Neural cell (in vitro differentiated cells): Measurements from ENCODE around the gene PAGE4. TPM values are rescaled to one million over a fixed set of nuclear protein-coding genes. Genes with fewer than 3 reads are reported as not detected.

Source experiments
- H2AFZ ChIP-seq: fragments of 200-600, 300-800 bp; sonication (generic), shearing (Covaris generic); 2 replicates; pipeline ENCODE4 v1.6.0; 2014; ENCODE audit warnings: low read depth, mild to moderate bottlenecking, antibody characterized with exemption, low read length, moderate library complexity
- H3F3A ChIP-seq: fragments of 200-600 bp; shearing (Covaris generic); 2 replicates; pipeline ENCODE4 v1.6.1; 2016; ENCODE audit warnings: mild to moderate bottlenecking, moderate library complexity, mixed read lengths, antibody characterized with exemption, low read length; ENCODE audit not compliant: insufficient read depth, poor library complexity, severe bottlenecking
- H3K27ac ChIP-seq: fragments of 200-600, 300-800 bp; sonication (generic), shearing (Covaris generic); 2 replicates; pipeline ENCODE4 v1.5.1; 2014; ENCODE audit warnings: mild to moderate bottlenecking, low read length, moderate library complexity
- H3K27me3 ChIP-seq: fragments of 300-800, 200-600 bp; sonication (generic), shearing (Covaris generic); 2 replicates; pipeline ENCODE4 v1.6.0; 2014; ENCODE audit warnings: mild to moderate bottlenecking, low read depth, low read length, moderate library complexity; ENCODE audit not compliant: insufficient read depth
- H3K36me3 ChIP-seq: fragments of 300-800, 200-600 bp; sonication (generic), shearing (Covaris generic); 2 replicates; pipeline ENCODE4 v1.5.1; 2014; ENCODE audit warnings: mild to moderate bottlenecking, antibody characterized with exemption, low read length, moderate library complexity; ENCODE audit not compliant: insufficient read depth
- H3K4me2 ChIP-seq: fragments of 300-800, 200-600 bp; sonication (generic), shearing (Covaris generic); 2 replicates; pipeline ENCODE4 v1.6.0; 2014; ENCODE audit warnings: mild to moderate bottlenecking, low read length
- H3K4me3 ChIP-seq: fragments of 300-800, 200-600 bp; sonication (generic), shearing (Covaris generic); 2 replicates; pipeline ENCODE4 v1.5.1; 2014; ENCODE audit warnings: mild to moderate bottlenecking, low read length, moderate library complexity
- H3K79me2 ChIP-seq: fragments of 200-600 bp; shearing (Covaris generic); replicated peaks from 2 replicates; pipeline ENCODE4 v1.6.0; 2014; ENCODE audit warnings: mild to moderate bottlenecking, low read length, moderate library complexity; ENCODE audit not compliant: insufficient read depth
- H3K9ac ChIP-seq: fragments of 300-800, 200-600 bp; sonication (generic), shearing (Covaris generic); 2 replicates; pipeline ENCODE4 v1.6.1; 2016; ENCODE audit warnings: mild to moderate bottlenecking, low read length, mixed read lengths
- H3K9me2 ChIP-seq: fragments of 200-600 bp; shearing (Covaris generic); 2 replicates; pipeline ENCODE4 v1.6.1; 2016; ENCODE audit warnings: mild to moderate bottlenecking, low read length, mixed read lengths; ENCODE audit not compliant: insufficient read depth
- H3K9me3 ChIP-seq: fragments of 200-600, 300-800 bp; sonication (generic), shearing (Covaris generic); 2 replicates; pipeline ENCODE4 v1.6.1; 2016; ENCODE audit warnings: mild to moderate bottlenecking, mixed run types, low read length, moderate library complexity, mixed read lengths
- H4K20me1 ChIP-seq: fragments of 200-600 bp; shearing (Covaris generic); 2 replicates; pipeline ENCODE4 v1.6.1; 2016; ENCODE audit warnings: mild to moderate bottlenecking, mixed run types; ENCODE audit not compliant: insufficient read depth
- EP300 ChIP-seq: fragments of 450-650 bp; conservative IDR thresholded peaks from 2 replicates; pipeline ENCODE4 v1.6.1; 2014; ENCODE audit warnings: antibody characterized with exemption, mild to moderate bottlenecking, moderate library complexity; ENCODE audit not compliant: poor library complexity, severe bottlenecking
- EZH2 ChIP-seq: fragments of 200-600, 300-800 bp; shearing (Covaris generic), sonication (generic); IDR thresholded peaks from 2 replicates; pipeline ENCODE4 v1.6.1; 2014; ENCODE audit warnings: antibody characterized with exemption, low read length, borderline replicate concordance, mild to moderate bottlenecking; ENCODE audit not compliant: insufficient read depth, poor library complexity, severe bottlenecking
- MXI1 ChIP-seq: fragments of 450-650 bp; conservative IDR thresholded peaks from 2 replicates; pipeline ENCODE4 v1.6.1; 2014; ENCODE audit warnings: antibody characterized with exemption, mild to moderate bottlenecking; ENCODE audit not compliant: poor library complexity, severe bottlenecking
- POLR2AphosphoS5 ChIP-seq: IDR thresholded peaks from 2 replicates; pipeline ENCODE4 v1.6.1; 2012
- RAD21 ChIP-seq: fragments of 450-650 bp; conservative IDR thresholded peaks from 2 replicates; pipeline ENCODE4 v1.6.1; 2014; ENCODE audit warnings: antibody characterized with exemption, mild to moderate bottlenecking, moderate library complexity
- REST ChIP-seq: IDR thresholded peaks from 2 replicates; pipeline ENCODE4 v1.6.1; 2012; ENCODE audit warnings: borderline replicate concordance
- SMC3 ChIP-seq: fragments of 450-650 bp; conservative IDR thresholded peaks from 2 replicates; pipeline ENCODE4 v1.6.1; 2014; ENCODE audit warnings: antibody characterized with exemption, mild to moderate bottlenecking, moderate library complexity; ENCODE audit not compliant: poor library complexity
- TAF1 ChIP-seq: IDR thresholded peaks from 2 replicates; pipeline ENCODE4 v1.6.1; 2012; ENCODE audit warnings: low read depth
- polyA plus RNA-seq: library from polyadenylated mRNA; depleted of rRNA; stranded (reverse); fragments of >200 nt; gene quantifications from 2 replicates; pipeline ENCODE4 v1.2.3, GENCODE V29; 2014
- TF ChIP-seq, protein P1 (sequence below): fragments of 450-650 bp; IDR thresholded peaks from 2 replicates; pipeline ENCODE4 v1.5.1; 2014; ENCODE audit warnings: antibody characterized with exemption, mild to moderate bottlenecking, moderate library complexity; ENCODE audit not compliant: poor library complexity, severe bottlenecking

The PAGE4 gene
- polyA plus RNA-seq, 1 donor from 2014 or later: not detected

DNA sequence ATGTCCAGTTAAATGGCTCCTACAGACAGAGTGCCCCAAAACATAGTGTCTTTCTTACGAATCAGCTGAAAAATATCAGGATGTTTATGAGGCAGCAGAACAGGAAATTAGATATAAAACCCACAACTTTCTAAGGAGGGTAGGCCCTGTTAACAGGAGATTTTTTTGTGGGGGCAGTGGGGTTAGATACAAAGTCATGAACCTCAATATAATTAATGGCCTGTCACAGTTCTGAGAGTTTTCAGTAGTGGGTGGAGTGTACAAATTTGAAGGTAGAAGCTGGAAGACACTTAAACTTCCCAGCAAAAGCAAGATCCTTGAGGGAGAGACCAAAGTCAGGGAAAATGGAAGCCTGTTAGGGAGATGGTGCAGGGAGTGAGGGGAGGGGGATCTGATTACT lies 17.4 kb downstream of the PAGE4 start:
- Histone ChIP-seq H4K20me1 (no peaks in the 10 kb centered on the region), H2AFZ (no peak overlapping the region), H3K9me2 (no peaks in the 10 kb centered on the region), H3K27me3 (no peaks in the 10 kb centered on the region), H3F3A (no peaks in the 10 kb centered on the region), H3K4me2 (no peak overlapping the region), H3K9me3 (no peaks in the 10 kb centered on the region), H3K27ac (peak overlapping the region; percentile 86), H3K4me3 (no peak overlapping the region), H3K36me3 (no peaks in the 10 kb centered on the region), H3K79me2 (no peaks in the 10 kb centered on the region), H3K9ac (no peak overlapping the region)
- TF ChIP-seq SMC3 (no peak), REST (no peak), POLR2AphosphoS5 (no peak), TAF1 (no peak), EZH2 (no peak), MXI1 (no peak), RAD21 (no peak)
- TF ChIP-seq, protein P1, sequence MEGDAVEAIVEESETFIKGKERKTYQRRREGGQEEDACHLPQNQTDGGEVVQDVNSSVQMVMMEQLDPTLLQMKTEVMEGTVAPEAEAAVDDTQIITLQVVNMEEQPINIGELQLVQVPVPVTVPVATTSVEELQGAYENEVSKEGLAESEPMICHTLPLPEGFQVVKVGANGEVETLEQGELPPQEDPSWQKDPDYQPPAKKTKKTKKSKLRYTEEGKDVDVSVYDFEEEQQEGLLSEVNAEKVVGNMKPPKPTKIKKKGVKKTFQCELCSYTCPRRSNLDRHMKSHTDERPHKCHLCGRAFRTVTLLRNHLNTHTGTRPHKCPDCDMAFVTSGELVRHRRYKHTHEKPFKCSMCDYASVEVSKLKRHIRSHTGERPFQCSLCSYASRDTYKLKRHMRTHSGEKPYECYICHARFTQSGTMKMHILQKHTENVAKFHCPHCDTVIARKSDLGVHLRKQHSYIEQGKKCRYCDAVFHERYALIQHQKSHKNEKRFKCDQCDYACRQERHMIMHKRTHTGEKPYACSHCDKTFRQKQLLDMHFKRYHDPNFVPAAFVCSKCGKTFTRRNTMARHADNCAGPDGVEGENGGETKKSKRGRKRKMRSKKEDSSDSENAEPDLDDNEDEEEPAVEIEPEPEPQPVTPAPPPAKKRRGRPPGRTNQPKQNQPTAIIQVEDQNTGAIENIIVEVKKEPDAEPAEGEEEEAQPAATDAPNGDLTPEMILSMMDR: no peak

DNA sequence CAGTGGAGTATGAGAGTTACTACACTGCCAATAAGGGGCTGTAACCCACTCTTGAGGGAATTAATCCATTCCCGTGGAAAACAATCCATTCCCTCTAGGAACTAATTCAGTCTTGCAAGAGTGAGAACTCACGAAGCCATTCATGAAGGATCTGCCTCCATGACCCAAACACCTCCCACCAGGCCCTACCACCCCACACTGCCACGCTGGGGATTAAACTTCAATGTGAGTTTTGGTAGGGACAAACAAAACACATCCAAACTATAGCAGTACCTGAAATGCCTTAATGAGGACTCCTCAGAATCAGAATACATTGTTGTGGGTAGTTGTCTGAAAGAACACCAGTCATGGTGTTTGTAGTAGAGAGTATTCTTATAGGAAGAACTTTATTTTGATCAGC lies 19.2 kb downstream of the PAGE4 start:
- H3K9ac ChIP-seq: no peak overlapping the region
- no peaks in the 10 kb centered on the region for H4K20me1 ChIP-seq
- H3K79me2 ChIP-seq: no peaks in the 10 kb centered on the region
- H3K27ac ChIP-seq: no peak overlapping the region
- no peaks in the 10 kb centered on the region for H3K9me2 ChIP-seq
- no peak overlapping the region for H3K4me2 ChIP-seq
- no peaks in the 10 kb centered on the region for H3F3A ChIP-seq
- H3K27me3 ChIP-seq: no peaks in the 10 kb centered on the region
- no peaks in the 10 kb centered on the region for H3K9me3 ChIP-seq
- no peak overlapping the region for H3K4me3 ChIP-seq
- H2AFZ ChIP-seq: no peak overlapping the region
- no peaks in the 10 kb centered on the region for H3K36me3 ChIP-seq
- TF ChIP-seq, protein P1: no peak
- TF ChIP-seq RAD21 (no peak), TAF1 (no peak), SMC3 (no peak), EP300 (no peak), MXI1 (no peak), EZH2 (no peak), POLR2AphosphoS5 (no peak), REST (no peak)
